GM18499 (cell line): Measurements from ENCODE around the gene SEMA4C.
A peak's percentile ranks its signal among the peaks of the same experiment; 100 is the strongest.
"Not testable (repeated sequence)": the region's sequence is repeated elsewhere in the genome, so short reads cannot be mapped to it uniquely, and the experiment has no call there.

Experiments used
- ATAC-seq: cut with Tn5 transposase; IDR thresholded peaks from one replicate; pipeline ENCODE4 v1.9.1; 2021; ENCODE audit warnings: moderate number of reproducible peaks; ENCODE audit not compliant: insufficient read depth, unreplicated experiment

SEMA4C gene

GRCh38 chr2:96867756-96868554, 1.9 kb downstream of the SEMA4C start:
- no peak for ATAC-seq

GRCh38 chr2:96866986-96867755, 2.7 kb downstream of the SEMA4C start:
- no peak for ATAC-seq

- ATAC-seq = no peak
These were observed 3.3 kb downstream of the SEMA4C start for GRCh38 chr2:96866586-96866985.

GRCh38 chr2:96866149-96866548, 3.7 kb downstream of the SEMA4C start:
- no peak for ATAC-seq

- no peak for ATAC-seq
These were observed 4.2 kb downstream of the SEMA4C start for GRCh38 chr2:96865654-96866053.

GRCh38 chr2:96864343-96865091, 5.4 kb downstream of the SEMA4C start:
- no peak for ATAC-seq

DNA sequence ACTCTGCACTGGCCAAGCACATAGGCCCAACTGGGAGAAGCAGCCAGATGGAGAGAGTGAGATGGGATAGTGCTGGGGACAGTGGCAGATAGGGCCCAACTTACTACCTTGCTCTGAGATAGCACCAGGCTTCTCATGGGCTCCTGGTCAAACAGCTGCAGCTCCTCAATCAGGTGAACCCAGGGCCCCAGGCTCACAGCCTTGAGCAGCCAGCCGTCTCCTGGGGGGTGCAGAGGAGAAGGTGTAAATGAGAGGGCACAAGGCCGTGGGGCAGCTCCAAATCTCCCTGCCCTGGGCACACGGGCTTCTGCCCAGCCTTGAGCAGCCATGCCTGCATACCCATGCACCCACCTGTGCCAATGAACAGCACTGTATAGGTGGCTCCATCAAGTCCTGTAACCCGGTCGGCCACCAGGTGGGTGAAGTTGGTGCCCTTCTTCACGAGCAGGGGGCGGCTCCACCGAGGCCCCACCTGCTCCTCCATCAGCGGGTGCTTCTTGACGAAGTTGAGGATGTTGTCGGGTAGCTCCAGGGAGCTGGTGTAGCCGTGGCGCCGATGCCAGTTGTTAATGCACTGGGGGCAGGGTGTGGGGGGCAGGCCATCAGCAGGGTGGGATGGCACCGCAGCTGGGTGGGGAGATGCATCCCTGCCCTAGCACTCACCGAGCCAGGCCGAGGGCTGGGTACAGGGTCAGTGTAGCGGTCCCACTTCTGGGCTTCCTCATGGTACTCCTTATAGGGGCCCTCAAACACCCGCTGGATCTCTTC, 6.1 kb downstream of the SEMA4C start:
- no peak for ATAC-seq

DNA sequence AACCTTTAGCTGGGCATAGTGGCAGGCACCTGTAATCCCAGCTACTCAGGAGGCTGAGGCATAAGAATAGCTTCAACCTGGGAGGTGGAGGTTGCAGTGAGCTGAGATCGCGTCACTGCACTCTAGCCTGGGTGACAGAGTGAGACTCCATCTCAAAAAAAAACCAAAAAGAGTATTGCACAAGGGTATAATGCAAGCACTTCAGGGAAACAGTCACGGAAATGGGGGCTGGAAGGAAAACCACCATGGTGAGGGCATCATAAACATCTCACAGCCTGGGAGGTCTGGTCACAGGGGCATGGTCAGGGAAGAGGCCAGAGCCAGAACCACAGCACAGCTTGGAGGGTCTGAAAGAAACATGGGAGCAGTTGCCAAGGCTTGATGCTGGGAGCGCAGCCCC, 6.8 kb downstream of the SEMA4C start:
- not testable (repeated sequence) for ATAC-seq

GRCh38 chr2:96861074-96861473, 8.8 kb downstream of the SEMA4C start:
- ATAC-seq = no peak

GRCh38 chr2:96860065-96861029, 9.5 kb downstream of the SEMA4C start:
- no peak for ATAC-seq

- no peak for ATAC-seq
These were observed 10.2 kb downstream of the SEMA4C start for GRCh38 chr2:96859681-96860064.

- ATAC-seq = no peak
These were observed 10.7 kb downstream of the SEMA4C start for GRCh38 chr2:96859099-96859649.

GRCh38 chr2:96857667-96858372, 12.1 kb downstream of the SEMA4C start, which contains the start of gene ANKRD39:
Gene ANKRD39 (minus strand): TSS chr2:96858016. CDS start chr2:96857987, 29 bp downstream.
- peak; percentile 82 for ATAC-seq

DNA sequence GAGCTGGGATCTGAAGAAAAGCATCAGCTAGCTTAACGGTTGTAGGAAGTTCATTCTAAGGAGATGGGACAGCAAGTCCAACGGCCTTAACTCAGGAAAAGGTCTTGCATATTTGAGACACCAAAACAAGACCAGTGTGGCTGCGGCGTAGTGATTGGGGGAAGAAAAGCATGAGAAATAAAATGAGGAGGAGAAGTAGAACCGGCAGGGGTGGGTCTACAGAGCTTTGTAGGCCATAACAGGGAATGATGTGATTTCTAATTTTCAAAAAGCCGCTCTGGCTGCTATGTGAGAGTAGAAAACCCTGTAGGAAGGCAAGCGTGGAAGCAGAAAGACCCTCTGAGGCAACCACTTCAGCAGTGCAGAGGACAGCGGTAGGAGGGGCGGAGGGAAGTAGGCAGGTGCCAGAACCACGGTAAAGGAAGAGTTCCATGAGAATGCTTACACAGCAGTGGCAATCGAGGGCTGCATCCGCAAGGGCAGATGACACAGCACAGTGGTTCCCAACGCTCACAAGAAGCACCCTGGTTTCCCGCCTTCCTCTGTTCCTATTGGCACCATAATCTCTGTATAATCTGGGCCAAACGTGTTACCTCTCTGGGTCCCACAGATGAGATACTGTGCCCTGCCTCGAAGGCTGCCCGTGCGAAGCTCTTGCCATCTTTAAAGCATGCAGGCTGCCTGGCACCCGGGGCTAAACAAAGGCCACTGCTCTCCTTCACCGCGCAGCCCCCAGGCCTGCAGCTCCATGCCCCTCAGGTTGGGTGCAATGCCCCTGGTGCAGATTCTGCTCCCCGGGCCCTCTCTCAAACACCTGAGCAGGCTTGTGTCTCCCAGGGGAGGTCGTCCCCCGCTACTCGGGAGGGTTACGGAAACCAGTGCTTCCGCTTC, 12.9 kb downstream of the SEMA4C start:
- ATAC-seq = no peak

- no peak for ATAC-seq
These were observed 16.6 kb downstream of the SEMA4C start for GRCh38 chr2:96853321-96853720.

GRCh38 chr2:96852667-96853066, 17.2 kb downstream of the SEMA4C start:
- no peak for ATAC-seq

DNA sequence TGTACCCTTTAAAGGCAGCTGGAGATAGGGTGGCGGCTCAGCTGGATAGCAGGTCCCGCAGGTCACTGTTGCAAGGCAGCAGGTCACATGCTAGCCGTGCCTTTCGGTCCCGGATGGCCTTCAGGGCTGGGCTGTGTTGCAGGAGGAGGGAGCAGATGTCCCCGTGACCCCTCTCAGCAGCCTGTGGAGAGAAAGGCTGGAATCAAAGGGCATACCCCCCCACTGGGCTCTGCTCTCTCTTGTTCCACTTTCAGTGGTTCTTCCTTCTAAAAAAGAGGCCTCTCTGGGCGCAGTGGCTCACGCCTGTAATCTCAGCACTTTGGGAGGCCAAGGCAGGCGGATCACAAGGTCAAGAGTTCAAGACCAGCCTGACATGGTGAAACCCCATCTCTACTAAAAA, 21.6 kb downstream of the SEMA4C start:
- ATAC-seq = no peak
